GM23338 (cell line): ENCODE results near the gene AXIN1. TPM values are rescaled to one million over a fixed set of nuclear protein-coding genes. Genes with fewer than 3 reads are reported as not detected.

ENCODE experiments used
- ATAC-seq: fragments of 200-7000 bp; cut with Tn5 transposase; 3 replicates; pipeline ENCODE4 v1.9.1; 2020
- DNase-seq: peaks from one replicate; pipeline ENCODE4 v3.0.0-alpha.2; 2015; ENCODE audit warnings: low spot score
- H2AFZ ChIP-seq: fragments of 200-600 bp; sonication (generic); 2 replicates; pipeline ENCODE4 v1.8.0; 2016; ENCODE audit warnings: antibody characterized with exemption, mild to moderate bottlenecking, moderate library complexity
- H3F3A ChIP-seq: fragments of 200-600 bp; sonication (generic); replicated peaks from 2 replicates; pipeline ENCODE4 v1.8.0; 2017; ENCODE audit warnings: antibody characterized with exemption, mixed run types, low read depth
- H3K27ac ChIP-seq: fragments of 200-600 bp; sonication (generic); 2 replicates; pipeline ENCODE4 v1.6.1; 2016; ENCODE audit warnings: low read depth
- H3K27me3 ChIP-seq: fragments of 200-600 bp; sonication (generic); 2 replicates; pipeline ENCODE4 v1.8.0; 2016; ENCODE audit warnings: mild to moderate bottlenecking, mixed run types, moderate library complexity; ENCODE audit not compliant: insufficient read depth
- H3K36me3 ChIP-seq: fragments of 200-600 bp; sonication (generic); 2 replicates; pipeline ENCODE4 v1.8.0; 2016; ENCODE audit warnings: mild to moderate bottlenecking; ENCODE audit not compliant: insufficient read depth
- H3K4me1 ChIP-seq: fragments of 200-600 bp; sonication (generic); 2 replicates; pipeline ENCODE4 v1.8.0; 2016; ENCODE audit warnings: mild to moderate bottlenecking, moderate library complexity; ENCODE audit not compliant: insufficient read depth
- H3K4me2 ChIP-seq: fragments of 200-600 bp; sonication (generic); 2 replicates; pipeline ENCODE4 v1.7.1; 2017; ENCODE audit warnings: mixed run types
- H3K4me3 ChIP-seq: fragments of 200-600 bp; sonication (generic); 2 replicates; pipeline ENCODE4 v1.6.1; 2016; ENCODE audit warnings: mixed run types
- H3K79me2 ChIP-seq: fragments of 200-600 bp; sonication (generic); replicated peaks from 2 replicates; pipeline ENCODE4 v1.8.0; 2017; ENCODE audit warnings: mild to moderate bottlenecking; ENCODE audit not compliant: insufficient read depth
- H3K9me2 ChIP-seq: fragments of 200-600 bp; sonication (generic); 2 replicates; pipeline ENCODE4 v1.8.0; 2017; ENCODE audit not compliant: insufficient read depth
- H4K20me1 ChIP-seq: fragments of 200-600 bp; sonication (generic); replicated peaks from 2 replicates; pipeline ENCODE4 v1.8.0; 2017; ENCODE audit warnings: mild to moderate bottlenecking; ENCODE audit not compliant: insufficient read depth
- H3K27ac Mint-ChIP-seq: 2 replicates; pipeline ENCODE4 v1.8.0; 2020; ENCODE audit warnings: inconsistent platforms, mild to moderate bottlenecking, moderate library complexity, mixed read lengths
- H3K27me3 Mint-ChIP-seq: 3 replicates; pipeline ENCODE4 v1.8.0; 2022; ENCODE audit warnings: low read depth, mild to moderate bottlenecking, moderate library complexity, mixed read lengths, inconsistent platforms; ENCODE audit not compliant: insufficient read depth, poor library complexity
- H3K36me3 Mint-ChIP-seq: 3 replicates; pipeline ENCODE4 v1.8.0; 2021; ENCODE audit warnings: low read depth, mild to moderate bottlenecking, inconsistent platforms, moderate library complexity, mixed read lengths
- H3K4me1 Mint-ChIP-seq: 3 replicates; pipeline ENCODE4 v1.8.0; 2020; ENCODE audit warnings: mild to moderate bottlenecking, inconsistent platforms, mixed read lengths
- H3K4me3 Mint-ChIP-seq: 3 replicates; pipeline ENCODE4 v1.8.0; 2021; ENCODE audit warnings: moderate library complexity, mild to moderate bottlenecking, inconsistent platforms, mixed read lengths
- H3K9me3 Mint-ChIP-seq: 3 replicates; pipeline ENCODE4 v1.8.0; 2020; ENCODE audit warnings: moderate library complexity, mild to moderate bottlenecking, inconsistent platforms, mixed read lengths
- CREB1 ChIP-seq: fragments of 250-450 bp; sonication (Bioruptor Pico); IDR thresholded peaks from 2 replicates; pipeline ENCODE4 v1.5.0; 2020; ENCODE audit warnings: low read depth, mild to moderate bottlenecking, moderate library complexity
- EZH2 ChIP-seq: fragments of 200-600 bp; sonication (generic); IDR thresholded peaks from one replicate; pipeline ENCODE4 v1.8.0; 2017; ENCODE audit warnings: antibody characterized with exemption, mild to moderate bottlenecking, low read depth; ENCODE audit not compliant: unreplicated experiment
- EZH2phosphoT487 ChIP-seq: fragments of 200-600 bp; sonication (generic); IDR thresholded peaks from one replicate; pipeline ENCODE4 v1.8.1; 2018; ENCODE audit warnings: antibody characterized with exemption; ENCODE audit not compliant: unreplicated experiment
- JUNB ChIP-seq: IDR thresholded peaks from one replicate; pipeline ENCODE4 v1.6.1; 2016; ENCODE audit warnings: antibody characterized with exemption; ENCODE audit not compliant: unreplicated experiment
- NANOG ChIP-seq: IDR thresholded peaks from 2 replicates; pipeline ENCODE4 v1.6.1; 2016; ENCODE audit warnings: antibody characterized with exemption, borderline replicate concordance
- POLR2AphosphoS5 ChIP-seq: IDR thresholded peaks from 2 replicates; pipeline ENCODE4 v1.6.1; 2016; ENCODE audit warnings: antibody characterized with exemption, low read depth
- REST ChIP-seq: IDR thresholded peaks from one replicate; pipeline ENCODE4 v1.6.1; 2018; ENCODE audit warnings: antibody characterized with exemption; ENCODE audit not compliant: unreplicated experiment
- STAT1 ChIP-seq: IDR thresholded peaks from one replicate; pipeline ENCODE4 v1.6.1; 2016; ENCODE audit warnings: antibody characterized with exemption; ENCODE audit not compliant: unreplicated experiment
- ZNF114 ChIP-seq: fragments of 250-450 bp; sonication (Bioruptor Pico); IDR thresholded peaks from 2 replicates; pipeline ENCODE4 v1.5.0; 2020; ENCODE audit warnings: mild to moderate bottlenecking, moderate library complexity
- ZNF331 ChIP-seq: fragments of 250-450 bp; sonication (Bioruptor Pico); IDR thresholded peaks from 2 replicates; pipeline ENCODE4 v1.5.0; 2020; ENCODE audit warnings: low read depth, mild to moderate bottlenecking, moderate library complexity
- polyA plus RNA-seq: library from polyadenylated mRNA; unstranded; fragments of >200 nt; fragmentation: Nextera tagmentation; extraction: Ambion mirVana; gene quantifications from 2 replicates; pipeline ENCODE4 v1.2.1, GENCODE V29; 2016
- total RNA-seq: library from RNA; depleted of rRNA; stranded (reverse); fragments of >200 nt; shearing (Covaris generic); gene quantifications from 2 replicates; pipeline ENCODE4 v1.2.3, GENCODE V29; 2014
- TF ChIP-seq, protein P1 (sequence below): fragments of 250-450 bp; sonication (Bioruptor Pico); IDR thresholded peaks from 2 replicates; pipeline ENCODE4 v1.5.0; 2020; ENCODE audit warnings: mild to moderate bottlenecking, moderate library complexity
- TF ChIP-seq, protein P2 (sequence below): IDR thresholded peaks from 2 replicates; pipeline ENCODE4 v1.6.1; 2016; ENCODE audit warnings: antibody characterized with exemption
- TF ChIP-seq, protein P3 (sequence below), 2 experiments: fragments of 200-600 bp in 1 of 2; sonication (generic) in 1 of 2; conservative IDR thresholded peaks; 2 replicates each; pipeline versions ENCODE4 v1.5.1 to v1.6.1; 2016 to 2017; ENCODE audit warnings: antibody characterized with exemption in 2 of 2, low read depth in 2 of 2, mild to moderate bottlenecking in 2 of 2, moderate library complexity in 1 of 2

AXIN1 gene
- total and polyA plus RNA-seq, 2 experiments from 2014 or later = 14.3 to 54.5 TPM

GRCh38 chr16:345772-346171 is 6.8 kb downstream of the AXIN1 start:
- H3K27ac ChIP-seq = 0 out of 2 replicates have a peak overlapping the region, but pooled peaks have one; percentile 50
- no peak for ATAC-seq
- H3K4me3 ChIP-seq = no peak overlapping the region
- DNase-seq = no peak
- peaks cover 11% of the 10 kb centered on the region for H3F3A ChIP-seq
- no peak overlapping the region for H2AFZ ChIP-seq
- peaks cover 53% of the 10 kb centered on the region for H4K20me1 ChIP-seq
- TF ChIP-seq EZH2 = no peak
- TF ChIP-seq REST = no peak
- TF ChIP-seq POLR2AphosphoS5 = no peak
- TF ChIP-seq EZH2phosphoT487 = no peak
- TF ChIP-seq NANOG = no peak
- TF ChIP-seq, protein P1, sequence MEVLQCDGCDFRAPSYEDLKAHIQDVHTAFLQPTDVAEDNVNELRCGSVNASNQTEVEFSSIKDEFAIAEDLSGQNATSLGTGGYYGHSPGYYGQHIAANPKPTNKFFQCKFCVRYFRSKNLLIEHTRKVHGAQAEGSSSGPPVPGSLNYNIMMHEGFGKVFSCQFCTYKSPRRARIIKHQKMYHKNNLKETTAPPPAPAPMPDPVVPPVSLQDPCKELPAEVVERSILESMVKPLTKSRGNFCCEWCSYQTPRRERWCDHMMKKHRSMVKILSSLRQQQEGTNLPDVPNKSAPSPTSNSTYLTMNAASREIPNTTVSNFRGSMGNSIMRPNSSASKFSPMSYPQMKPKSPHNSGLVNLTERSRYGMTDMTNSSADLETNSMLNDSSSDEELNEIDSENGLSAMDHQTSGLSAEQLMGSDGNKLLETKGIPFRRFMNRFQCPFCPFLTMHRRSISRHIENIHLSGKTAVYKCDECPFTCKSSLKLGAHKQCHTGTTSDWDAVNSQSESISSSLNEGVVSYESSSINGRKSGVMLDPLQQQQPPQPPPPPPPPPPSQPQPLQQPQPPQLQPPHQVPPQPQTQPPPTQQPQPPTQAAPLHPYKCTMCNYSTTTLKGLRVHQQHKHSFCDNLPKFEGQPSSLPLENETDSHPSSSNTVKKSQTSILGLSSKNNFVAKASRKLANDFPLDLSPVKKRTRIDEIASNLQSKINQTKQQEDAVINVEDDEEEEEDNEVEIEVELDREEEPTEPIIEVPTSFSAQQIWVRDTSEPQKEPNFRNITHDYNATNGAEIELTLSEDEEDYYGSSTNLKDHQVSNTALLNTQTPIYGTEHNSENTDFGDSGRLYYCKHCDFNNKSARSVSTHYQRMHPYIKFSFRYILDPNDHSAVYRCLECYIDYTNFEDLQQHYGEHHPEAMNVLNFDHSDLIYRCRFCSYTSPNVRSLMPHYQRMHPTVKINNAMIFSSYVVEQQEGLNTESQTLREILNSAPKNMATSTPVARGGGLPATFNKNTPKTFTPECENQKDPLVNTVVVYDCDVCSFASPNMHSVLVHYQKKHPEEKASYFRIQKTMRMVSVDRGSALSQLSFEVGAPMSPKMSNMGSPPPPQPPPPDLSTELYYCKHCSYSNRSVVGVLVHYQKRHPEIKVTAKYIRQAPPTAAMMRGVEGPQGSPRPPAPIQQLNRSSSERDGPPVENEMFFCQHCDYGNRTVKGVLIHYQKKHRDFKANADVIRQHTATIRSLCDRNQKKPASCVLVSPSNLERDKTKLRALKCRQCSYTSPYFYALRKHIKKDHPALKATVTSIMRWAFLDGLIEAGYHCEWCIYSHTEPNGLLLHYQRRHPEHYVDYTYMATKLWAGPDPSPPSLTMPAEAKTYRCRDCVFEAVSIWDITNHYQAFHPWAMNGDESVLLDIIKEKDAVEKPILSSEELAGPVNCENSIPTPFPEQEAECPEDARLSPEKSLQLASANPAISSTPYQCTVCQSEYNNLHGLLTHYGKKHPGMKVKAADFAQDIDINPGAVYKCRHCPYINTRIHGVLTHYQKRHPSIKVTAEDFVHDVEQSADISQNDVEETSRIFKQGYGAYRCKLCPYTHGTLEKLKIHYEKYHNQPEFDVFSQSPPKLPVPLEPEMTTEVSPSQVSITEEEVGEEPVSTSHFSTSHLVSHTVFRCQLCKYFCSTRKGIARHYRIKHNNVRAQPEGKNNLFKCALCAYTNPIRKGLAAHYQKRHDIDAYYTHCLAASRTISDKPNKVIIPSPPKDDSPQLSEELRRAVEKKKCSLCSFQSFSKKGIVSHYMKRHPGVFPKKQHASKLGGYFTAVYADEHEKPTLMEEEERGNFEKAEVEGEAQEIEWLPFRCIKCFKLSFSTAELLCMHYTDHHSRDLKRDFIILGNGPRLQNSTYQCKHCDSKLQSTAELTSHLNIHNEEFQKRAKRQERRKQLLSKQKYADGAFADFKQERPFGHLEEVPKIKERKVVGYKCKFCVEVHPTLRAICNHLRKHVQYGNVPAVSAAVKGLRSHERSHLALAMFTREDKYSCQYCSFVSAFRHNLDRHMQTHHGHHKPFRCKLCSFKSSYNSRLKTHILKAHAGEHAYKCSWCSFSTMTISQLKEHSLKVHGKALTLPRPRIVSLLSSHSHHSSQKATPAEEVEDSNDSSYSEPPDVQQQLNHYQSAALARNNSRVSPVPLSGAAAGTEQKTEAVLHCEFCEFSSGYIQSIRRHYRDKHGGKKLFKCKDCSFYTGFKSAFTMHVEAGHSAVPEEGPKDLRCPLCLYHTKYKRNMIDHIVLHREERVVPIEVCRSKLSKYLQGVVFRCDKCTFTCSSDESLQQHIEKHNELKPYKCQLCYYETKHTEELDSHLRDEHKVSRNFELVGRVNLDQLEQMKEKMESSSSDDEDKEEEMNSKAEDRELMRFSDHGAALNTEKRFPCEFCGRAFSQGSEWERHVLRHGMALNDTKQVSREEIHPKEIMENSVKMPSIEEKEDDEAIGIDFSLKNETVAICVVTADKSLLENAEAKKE = no peak
- TF ChIP-seq, protein P2, sequence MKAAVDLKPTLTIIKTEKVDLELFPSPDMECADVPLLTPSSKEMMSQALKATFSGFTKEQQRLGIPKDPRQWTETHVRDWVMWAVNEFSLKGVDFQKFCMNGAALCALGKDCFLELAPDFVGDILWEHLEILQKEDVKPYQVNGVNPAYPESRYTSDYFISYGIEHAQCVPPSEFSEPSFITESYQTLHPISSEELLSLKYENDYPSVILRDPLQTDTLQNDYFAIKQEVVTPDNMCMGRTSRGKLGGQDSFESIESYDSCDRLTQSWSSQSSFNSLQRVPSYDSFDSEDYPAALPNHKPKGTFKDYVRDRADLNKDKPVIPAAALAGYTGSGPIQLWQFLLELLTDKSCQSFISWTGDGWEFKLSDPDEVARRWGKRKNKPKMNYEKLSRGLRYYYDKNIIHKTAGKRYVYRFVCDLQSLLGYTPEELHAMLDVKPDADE = no peak
- TF ChIP-seq STAT1 = no peak
- no peak for TF ChIP-seq JUNB
- no peak for TF ChIP-seq ZNF331 (CRISPR knock-in tag)
- TF ChIP-seq, protein P3, sequence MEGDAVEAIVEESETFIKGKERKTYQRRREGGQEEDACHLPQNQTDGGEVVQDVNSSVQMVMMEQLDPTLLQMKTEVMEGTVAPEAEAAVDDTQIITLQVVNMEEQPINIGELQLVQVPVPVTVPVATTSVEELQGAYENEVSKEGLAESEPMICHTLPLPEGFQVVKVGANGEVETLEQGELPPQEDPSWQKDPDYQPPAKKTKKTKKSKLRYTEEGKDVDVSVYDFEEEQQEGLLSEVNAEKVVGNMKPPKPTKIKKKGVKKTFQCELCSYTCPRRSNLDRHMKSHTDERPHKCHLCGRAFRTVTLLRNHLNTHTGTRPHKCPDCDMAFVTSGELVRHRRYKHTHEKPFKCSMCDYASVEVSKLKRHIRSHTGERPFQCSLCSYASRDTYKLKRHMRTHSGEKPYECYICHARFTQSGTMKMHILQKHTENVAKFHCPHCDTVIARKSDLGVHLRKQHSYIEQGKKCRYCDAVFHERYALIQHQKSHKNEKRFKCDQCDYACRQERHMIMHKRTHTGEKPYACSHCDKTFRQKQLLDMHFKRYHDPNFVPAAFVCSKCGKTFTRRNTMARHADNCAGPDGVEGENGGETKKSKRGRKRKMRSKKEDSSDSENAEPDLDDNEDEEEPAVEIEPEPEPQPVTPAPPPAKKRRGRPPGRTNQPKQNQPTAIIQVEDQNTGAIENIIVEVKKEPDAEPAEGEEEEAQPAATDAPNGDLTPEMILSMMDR (conservative IDR thresholded peaks at IDR 0.05; ENCODE audit: low read depth in 2 of 2) = no peak
- TF ChIP-seq CREB1 (CRISPR knock-in tag) = no peak
- TF ChIP-seq ZNF114 (CRISPR knock-in tag) = no peak
- H3K27me3 Mint-ChIP-seq = peaks cover 5% of the 10 kb centered on the region
- no peaks in the 10 kb centered on the region for H3K4me1 ChIP-seq
- H3K27me3 ChIP-seq = no peaks in the 10 kb centered on the region
- peak overlapping the region; percentile 46; the same call in 1 of the 2 replicates for H3K27ac Mint-ChIP-seq
- H3K79me2 ChIP-seq = peaks cover 100% of the 10 kb centered on the region
- H3K36me3 ChIP-seq = no peaks in the 10 kb centered on the region
- peaks cover 14% of the 10 kb centered on the region for H3K4me1 Mint-ChIP-seq
- no peaks in the 10 kb centered on the region for H3K9me2 ChIP-seq
- no peaks in the 10 kb centered on the region for H3K9me3 Mint-ChIP-seq
- no peak overlapping the region for H3K4me3 Mint-ChIP-seq
- H3K36me3 Mint-ChIP-seq = peaks cover 67% of the 10 kb centered on the region
- no peak overlapping the region for H3K4me2 ChIP-seq
